GM21360 (cell line): ENCODE measurements around the gene SLC13A5.

Experiments
- ATAC-seq: cut with Tn5 transposase; IDR thresholded peaks from one replicate; pipeline ENCODE4 v1.9.1; 2021; ENCODE audit warnings: mild to moderate bottlenecking, moderate library complexity; ENCODE audit not compliant: unreplicated experiment

The SLC13A5 gene

DNA sequence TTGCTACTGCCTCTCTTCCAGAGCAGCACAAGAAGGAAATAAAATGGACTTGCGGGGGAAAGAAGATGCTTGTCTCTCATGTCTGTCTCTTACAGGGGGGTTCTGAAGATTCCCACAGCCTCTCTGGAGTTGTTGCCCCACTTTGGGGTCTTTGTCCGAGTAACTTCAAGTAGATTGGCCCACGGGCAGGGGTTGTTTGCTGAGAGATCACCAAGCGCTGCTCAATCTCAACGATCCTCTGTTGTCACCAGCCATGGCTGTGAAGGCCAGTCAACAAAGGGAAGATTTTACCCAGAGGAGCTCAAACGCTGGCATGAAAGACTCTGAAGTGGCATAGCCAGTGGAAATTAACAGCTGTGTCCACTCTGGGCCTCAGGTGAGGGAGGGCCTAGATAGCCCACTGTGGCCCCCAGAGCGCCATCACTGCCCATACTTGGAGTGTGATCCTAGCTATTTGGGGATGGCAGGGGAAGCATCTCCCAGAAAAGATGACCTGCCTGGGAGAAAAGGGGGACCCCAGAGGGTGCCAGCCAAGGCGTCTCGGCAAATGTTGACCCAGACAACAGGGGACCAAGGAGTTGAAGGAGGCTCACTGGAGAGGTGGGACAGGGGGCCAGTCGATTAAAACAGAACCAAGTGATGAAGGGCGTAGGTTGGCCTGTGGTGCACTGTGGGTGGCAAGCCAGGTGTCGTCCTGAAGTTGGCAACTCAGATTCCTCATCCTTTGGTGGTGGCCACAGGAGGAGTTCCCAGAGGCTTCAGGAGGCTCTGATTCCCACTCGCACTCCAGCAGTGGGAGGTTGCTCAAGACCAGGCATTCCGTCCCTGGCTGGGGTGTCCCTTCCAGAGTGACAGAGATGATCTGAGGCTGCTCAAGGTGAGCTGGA lies 28.0 kb downstream of the SLC13A5 start:
- no peak for ATAC-seq

DNA sequence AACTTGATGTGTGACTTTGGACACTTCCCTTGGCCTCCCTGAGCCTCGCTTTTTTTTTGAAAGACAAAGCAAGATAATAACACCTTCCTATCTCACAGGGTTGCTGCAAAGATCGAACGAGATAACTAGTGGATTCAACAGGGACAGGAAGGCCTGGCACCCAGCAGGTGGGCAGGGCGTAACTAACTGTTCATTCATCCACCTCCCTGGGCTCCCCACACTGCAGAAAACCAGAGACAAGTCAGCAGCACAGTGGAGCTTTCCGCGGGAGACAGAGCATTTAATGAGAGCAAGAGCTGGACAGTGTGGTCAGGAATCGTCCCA lies 28.7 kb downstream of the SLC13A5 start:
- no peak for ATAC-seq

DNA sequence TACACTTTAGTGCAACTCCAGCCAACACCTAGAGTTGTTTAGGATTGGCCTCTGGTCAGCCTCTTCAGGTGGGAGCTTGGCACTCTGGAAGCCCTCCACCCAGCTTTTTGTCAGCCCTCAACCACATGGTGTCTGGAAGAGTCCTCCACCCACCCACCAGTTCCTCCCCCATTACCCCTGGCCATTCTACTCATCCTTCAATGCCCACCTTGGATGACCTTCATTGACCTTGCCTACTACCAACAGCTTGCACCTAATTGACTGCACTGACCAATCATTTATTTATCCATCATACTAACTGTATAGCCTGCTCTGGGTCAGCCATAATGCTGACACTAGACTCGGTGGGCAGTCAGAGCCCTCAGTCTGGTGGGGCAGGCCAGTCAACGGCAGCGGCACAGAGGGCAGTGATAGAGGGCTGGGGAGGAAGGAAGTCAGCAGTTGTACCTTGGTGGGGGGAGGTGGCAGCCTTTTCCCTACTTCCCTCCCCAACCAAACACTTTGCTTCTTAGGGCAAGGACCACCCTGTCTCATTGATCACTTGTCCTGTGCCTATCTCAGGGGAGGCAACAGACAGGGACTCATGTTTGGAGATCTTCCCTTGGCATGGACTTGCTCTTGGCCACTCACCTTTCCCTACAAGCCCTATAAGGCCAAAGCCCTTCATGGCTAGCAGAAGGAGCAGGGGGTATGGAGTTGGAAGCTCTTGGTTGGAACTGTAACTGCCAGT lies 29.3 kb downstream of the SLC13A5 start:
- no peak for ATAC-seq

DNA sequence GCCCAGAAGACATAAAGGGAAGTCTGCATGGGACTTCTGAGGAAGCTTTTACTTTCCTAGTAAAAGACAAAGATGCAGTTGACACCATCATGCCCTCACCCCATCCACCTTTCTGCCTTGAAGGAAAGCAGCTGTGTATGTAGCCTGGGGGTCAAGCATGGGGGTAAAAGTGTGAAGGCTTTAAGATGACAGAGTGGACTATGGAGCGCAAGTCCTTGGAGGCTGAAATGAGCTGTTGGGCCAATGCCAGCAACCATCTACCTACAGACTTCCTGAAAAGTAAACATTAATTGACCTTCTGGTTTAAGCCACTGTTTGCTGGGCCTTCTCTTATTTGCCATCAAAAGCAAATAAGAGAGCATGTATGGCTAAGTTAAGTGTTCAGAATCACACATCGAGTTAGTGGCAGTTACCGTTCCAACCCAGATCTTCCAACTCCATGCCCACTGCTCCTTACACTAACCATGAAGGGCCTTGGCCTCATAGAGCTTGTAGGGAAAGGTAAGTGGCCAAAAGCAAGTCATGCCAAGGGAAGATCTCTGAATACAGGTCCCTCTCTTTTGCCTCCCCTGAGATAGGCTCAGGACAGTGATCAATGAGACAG lies 30.0 kb downstream of the SLC13A5 start:
- no peak for ATAC-seq

- ATAC-seq = no peak
Measured at GRCh38 chr17:6682339-6682738, 30.8 kb downstream of the SLC13A5 start.

- ATAC-seq = no peak
Measured at GRCh38 chr17:6681671-6682070, 31.5 kb downstream of the SLC13A5 start.

DNA sequence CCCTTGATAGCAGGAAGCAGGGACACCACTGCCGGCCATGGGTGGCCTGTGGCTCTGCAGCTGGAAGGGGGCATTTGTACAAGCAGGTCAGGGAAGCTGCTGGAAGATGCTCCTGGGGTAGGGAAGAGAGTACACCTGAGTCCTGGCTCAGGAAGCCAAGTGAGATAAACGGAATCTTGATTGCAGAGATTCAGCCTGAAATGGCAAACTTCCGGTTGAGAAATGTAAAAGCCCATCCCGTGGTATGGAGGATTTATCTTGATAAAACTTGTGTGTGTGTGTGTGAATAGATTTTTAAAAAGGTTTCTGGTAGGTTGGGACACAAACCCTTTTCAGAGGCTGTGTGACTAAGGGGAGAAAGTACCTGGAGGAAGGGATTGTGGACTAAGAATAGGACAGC lies 32.0 kb downstream of the SLC13A5 start:
- no peak for ATAC-seq

GRCh38 chr17:6679241-6679640 lies 33.9 kb downstream of the SLC13A5 start:
- no peak for ATAC-seq

DNA sequence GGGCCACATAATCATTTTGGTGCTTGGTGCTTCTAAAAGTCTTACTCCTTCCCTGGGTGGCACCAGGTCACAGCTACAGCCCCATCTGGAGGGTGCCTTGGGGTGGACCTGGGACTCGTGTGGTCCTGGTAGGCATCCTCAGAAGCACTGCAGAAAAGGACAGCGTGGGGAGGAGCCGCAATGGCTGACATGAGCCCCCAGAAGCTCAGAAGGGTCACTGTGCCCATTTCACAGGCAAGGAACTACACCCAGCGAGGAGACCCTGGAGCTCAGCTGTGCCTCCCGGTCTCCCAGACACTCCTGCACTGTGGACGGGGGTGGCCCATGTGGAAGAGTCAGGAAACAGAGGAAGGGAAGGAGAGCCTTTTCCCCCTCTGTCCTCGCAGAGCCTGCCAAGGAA lies 35.2 kb downstream of the SLC13A5 start:
- ATAC-seq = no peak

GRCh38 chr17:6677158-6677831 lies 35.9 kb downstream of the SLC13A5 start:
- ATAC-seq = no peak

DNA sequence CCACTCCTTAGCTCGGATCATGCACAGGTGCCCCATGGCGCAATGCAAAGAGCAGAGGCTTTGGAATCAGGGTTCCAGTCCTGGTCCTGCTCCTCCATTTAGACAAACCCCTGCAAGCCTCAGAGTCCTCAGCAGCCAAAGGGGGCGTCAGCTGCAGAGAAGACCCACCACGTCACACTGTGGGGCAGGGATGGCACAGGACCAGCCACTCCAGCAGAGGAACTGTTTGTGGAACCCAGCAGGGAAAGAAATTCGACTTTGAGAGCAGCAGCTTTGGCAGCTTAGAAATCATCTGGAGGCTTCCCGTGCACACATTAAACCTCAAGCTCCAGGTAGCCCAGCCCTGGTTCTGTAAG lies 36.4 kb downstream of the SLC13A5 start:
- no peak for ATAC-seq

DNA sequence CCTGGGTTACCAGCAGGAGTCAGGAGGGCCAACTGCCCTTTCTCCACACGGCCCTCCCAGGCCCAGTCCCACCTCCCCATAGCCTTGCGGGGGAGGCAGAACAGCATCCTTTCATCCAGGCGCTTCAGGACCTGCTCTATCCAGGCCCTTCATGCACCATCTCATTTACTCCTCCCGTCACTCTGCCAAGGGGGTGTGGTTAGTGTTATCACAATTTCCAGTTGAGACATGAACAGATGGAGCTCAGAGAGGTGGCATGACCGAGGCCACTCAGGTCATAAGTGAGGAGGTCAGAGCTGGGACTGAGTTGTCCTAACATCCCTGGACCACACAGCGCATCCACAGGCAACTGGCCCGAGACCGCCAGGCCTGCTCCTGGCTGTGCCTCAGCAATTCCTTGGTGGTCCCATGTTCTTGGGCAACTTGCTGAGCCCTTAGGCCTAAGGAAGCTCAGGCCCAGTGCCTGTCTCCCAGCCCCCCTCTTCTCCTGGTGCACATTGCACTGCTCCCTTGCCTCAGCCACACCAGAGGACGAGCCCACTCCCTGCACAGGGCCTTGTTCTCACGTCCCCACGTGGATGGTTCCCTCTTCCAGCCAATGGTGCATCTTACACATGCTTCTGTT lies 37.9 kb downstream of the SLC13A5 start:
- ATAC-seq = no peak

- no peak for ATAC-seq
Measured at GRCh38 chr17:6674586-6674985, 38.6 kb downstream of the SLC13A5 start.

DNA sequence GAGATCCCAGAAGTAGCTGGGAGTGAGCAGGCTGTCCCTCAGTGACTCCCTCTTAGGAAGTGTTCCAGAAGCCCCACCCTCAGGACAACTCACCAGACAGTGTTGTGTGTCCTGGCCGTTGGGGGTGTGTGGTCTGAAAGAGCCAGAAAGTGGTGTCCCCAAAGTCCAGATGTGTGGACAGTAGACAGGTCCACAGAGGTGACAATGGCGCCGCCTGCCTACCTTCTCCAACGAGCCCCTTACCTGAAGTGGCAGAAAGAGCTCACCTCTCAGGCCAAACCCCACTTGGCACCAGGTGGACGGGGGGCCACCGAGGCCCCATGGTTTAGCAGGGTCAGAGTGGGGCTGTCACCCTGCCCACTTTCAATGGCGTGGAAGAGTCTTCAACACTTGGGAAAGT lies 41.7 kb downstream of the SLC13A5 start:
- no peak for ATAC-seq

DNA sequence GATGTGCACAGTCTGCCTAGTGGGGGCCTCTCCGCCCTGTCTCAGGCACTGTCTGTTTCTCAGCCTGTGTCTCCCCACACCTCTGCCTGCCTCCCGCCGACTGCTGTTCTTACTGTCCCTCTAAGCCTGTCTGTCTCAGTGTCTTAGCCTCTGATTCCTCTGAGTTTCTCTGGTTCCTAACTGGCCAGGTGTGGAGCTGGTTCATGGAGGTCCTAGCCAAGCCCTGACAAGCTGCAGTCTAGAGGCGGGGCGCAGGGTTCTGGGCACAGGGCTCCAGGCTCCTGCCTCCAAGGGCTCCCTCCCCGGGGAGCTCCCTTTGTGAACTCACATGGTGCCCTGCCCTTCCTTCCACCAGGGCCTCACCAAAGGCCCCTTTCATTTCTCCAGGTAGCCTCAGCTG lies 42.2 kb downstream of the SLC13A5 start:
- ATAC-seq = no peak

DNA sequence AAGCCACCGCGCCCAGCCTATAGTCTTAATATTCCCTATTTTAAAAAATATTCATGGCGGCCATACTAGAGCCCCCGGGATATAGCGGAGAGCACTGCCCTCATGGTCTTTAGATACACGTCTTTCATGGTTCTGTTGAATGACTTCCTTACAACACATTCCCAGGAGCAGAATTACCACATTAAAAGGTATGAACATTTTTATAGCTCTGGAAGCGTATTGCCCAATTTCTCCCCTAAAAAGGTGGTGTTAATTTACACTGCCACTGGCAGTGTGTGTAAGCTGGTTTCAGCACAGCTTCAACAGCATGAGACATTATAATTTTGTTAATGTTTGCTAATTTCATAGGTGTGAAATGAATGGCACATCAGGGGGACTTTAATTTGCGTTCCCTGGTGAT lies 42.6 kb downstream of the SLC13A5 start:
- no peak for ATAC-seq

DNA sequence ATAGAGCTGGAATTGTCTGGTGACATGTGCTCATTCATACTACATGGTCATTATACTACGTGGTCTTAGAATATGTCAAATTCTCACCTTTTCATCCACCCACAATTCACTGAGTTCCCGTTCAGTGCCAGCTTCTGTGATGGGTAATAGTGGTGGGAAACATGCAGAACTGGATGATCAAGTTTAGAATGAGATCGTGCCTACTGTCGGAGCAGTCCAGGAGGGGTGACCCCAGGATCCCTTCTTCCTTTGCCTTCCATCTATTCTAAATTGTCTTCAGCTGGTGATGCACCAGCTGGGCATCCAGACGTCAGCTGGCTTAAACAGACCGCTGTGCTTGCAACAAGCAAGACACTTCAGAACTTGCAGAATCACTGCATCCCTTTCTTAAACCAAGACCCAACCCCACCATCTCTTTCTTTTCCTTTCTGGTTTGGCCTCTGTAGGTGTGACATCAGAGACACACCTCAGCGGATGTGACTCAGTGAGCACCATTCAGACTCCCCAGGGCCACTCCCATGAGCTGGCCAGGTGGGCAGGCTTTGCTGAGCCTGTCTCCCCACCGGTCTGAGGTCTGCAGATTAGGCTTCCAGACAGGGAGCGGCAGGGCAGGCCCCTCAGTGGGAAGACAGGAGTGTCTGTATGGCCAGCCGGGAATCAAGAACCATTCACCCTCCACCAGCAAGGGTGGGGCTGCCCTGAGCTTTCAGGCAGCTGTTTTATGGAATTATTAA lies 43.5 kb downstream of the SLC13A5 start:
- no peak for ATAC-seq

GRCh38 chr17:6668727-6669425 lies 44.3 kb downstream of the SLC13A5 start:
- no peak for ATAC-seq

DNA sequence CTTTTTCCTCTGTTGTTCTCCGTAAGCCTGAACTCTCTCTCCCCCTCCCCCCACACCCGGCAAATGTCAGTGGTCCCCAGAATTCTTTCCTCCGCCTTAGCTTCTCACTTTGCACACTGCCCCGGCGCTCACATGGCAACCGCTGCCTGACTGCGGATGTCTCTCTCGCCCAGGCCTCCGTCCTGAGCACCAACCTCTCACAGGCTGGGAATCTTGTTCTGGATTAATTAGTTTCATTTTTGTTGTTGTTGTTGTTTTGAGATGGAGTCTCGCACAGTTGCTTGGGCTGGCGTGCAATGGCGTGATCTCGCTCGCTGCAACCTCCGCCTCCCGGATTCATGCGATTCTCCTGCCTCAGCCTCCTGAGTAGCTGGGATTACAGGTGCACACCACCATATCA lies 45.0 kb downstream of the SLC13A5 start:
- ATAC-seq = no peak

GRCh38 chr17:6667516-6667915 lies 45.7 kb downstream of the SLC13A5 start:
- no peak for ATAC-seq
